Endodermal cell (in vitro differentiated cells): ENCODE results near the gene CAMTA1. TPM values are rescaled to one million over a fixed set of nuclear protein-coding genes. Genes with fewer than 3 reads are reported as not detected.

Source experiments
- DNase-seq: peaks from one replicate; pipeline ENCODE4 v3.0.0-alpha.2; 2017
- H3K27ac ChIP-seq: 2 replicates; pipeline ENCODE4 v1.5.1; 2013; ENCODE audit warnings: mild to moderate bottlenecking, low read depth, low read length, moderate library complexity
- H3K27me3 ChIP-seq: 2 replicates; pipeline ENCODE4 v1.6.1; 2013; ENCODE audit warnings: mild to moderate bottlenecking, low read length, moderate library complexity; ENCODE audit not compliant: insufficient read depth, control insufficient read depth, poor library complexity, severe bottlenecking
- H3K36me3 ChIP-seq: 2 replicates; pipeline ENCODE4 v1.7.0; 2013; ENCODE audit warnings: mild to moderate bottlenecking, low read length, moderate library complexity; ENCODE audit not compliant: control insufficient read depth, insufficient read depth
- H3K4me1 ChIP-seq: one replicate; pipeline ENCODE4 v1.7.0; 2013; ENCODE audit warnings: low read length; ENCODE audit not compliant: control insufficient read depth, insufficient read depth
- H3K4me3 ChIP-seq: 2 replicates; pipeline ENCODE4 v1.5.1; 2013; ENCODE audit warnings: mild to moderate bottlenecking, low read length, moderate library complexity
- H3K9ac ChIP-seq: 2 replicates; pipeline ENCODE4 v1.6.1; 2013; ENCODE audit warnings: mild to moderate bottlenecking, low read length, moderate library complexity; ENCODE audit not compliant: poor library complexity, severe bottlenecking; ENCODE audit errors: extremely low read depth
- H3K9me3 ChIP-seq: 2 replicates; pipeline ENCODE4 v1.6.1; 2013; ENCODE audit warnings: mild to moderate bottlenecking, low read length, moderate library complexity; ENCODE audit not compliant: control insufficient read depth
- H3K27ac Mint-ChIP-seq: 2 replicates; pipeline ENCODE4 v1.8.0; 2020; ENCODE audit warnings: mixed read lengths
- H3K27me3 Mint-ChIP-seq: 2 replicates; pipeline ENCODE4 v1.8.0; 2021; ENCODE audit warnings: mild to moderate bottlenecking, mixed read lengths; ENCODE audit not compliant: insufficient read depth
- H3K36me3 Mint-ChIP-seq: 2 replicates; pipeline ENCODE4 v1.8.0; 2020; ENCODE audit warnings: low read depth, mixed read lengths
- H3K4me1 Mint-ChIP-seq: 2 replicates; pipeline ENCODE4 v1.8.0; 2020; ENCODE audit warnings: mixed read lengths
- H3K4me3 Mint-ChIP-seq: 2 replicates; pipeline ENCODE4 v1.8.0; 2020; ENCODE audit warnings: mild to moderate bottlenecking, moderate library complexity, mixed read lengths
- H3K9me3 Mint-ChIP-seq: 2 replicates; pipeline ENCODE4 v1.8.0; 2020; ENCODE audit warnings: mild to moderate bottlenecking, mixed read lengths
- WGBS, 2 experiments: methylation state at CpG; one replicate each; pipeline versions ENCODE4 v1.1.5 to v1.1.7; 2013; ENCODE audit warnings: missing lambda C conversion rate in 2 of 2, mixed read lengths in 1 of 2; ENCODE audit not compliant: insufficient coverage in 1 of 2, insufficient read length in 1 of 2; 5-methylcytosine and 5-hydroxymethylcytosine counted together
- total RNA-seq, 2 donors: library from RNA; stranded (reverse); fragmentation: NEBNext Ultra II Directional in 1 of 2; extraction: Animal tissue kit (Norgen Biotek cat#: 25700) in 1 of 2; gene quantifications; 2 replicates in 1 of 2; 3 replicates in 1 of 2; pipeline ENCODE4 v1.2.1, GENCODE V29; 2021
- TF ChIP-seq, protein P1 (sequence below): fragments of 200-600 bp; sonication (generic); conservative IDR thresholded peaks from 2 replicates; pipeline ENCODE4 v1.5.0; 2021; ENCODE audit warnings: antibody characterized with exemption, mild to moderate bottlenecking

Gene CAMTA1
- total RNA-seq, 2 donors from 2014 or later: 123 to 137 TPM

DNA sequence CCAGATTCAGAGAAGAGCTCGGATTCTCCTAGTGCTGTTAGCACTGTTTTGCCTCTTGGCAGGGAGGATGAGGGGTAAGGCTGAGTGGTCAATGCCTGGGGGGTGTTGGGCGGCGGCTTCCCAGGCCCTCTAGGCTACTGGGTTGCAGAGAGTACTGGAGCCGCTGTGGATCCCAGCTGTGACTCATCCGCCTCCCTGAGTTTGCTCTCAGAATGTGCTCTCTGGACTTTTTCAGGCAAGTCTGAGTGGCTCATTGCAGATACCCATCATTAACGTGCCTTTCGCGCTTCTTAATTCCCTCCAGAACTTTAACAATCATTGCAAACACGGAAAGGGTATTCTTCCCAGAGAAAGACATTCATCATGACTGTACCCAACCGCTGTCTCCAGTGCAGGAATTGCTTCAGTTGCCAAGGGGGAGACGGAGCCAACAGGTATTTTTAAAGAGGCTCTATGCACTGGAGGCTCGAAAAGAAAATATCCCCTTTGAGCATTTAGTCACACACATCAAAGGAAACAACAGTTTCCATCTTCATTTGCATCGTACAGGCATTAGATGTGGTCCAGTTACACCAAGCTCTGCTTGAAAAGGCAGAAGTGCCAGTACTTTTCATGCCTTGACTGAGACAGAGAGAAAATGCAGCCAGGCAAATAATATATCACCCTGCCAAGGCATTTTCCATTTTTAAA lies 14.4 kb upstream of the CAMTA1 start:
- Histone ChIP-seq H3K4me1 (no peaks in the 10 kb centered on the region), H3K4me3 (no peak overlapping the region), H3K9me3 (no peaks in the 10 kb centered on the region), H3K36me3 (no peaks in the 10 kb centered on the region), H3K27me3 (no peaks in the 10 kb centered on the region), H3K9ac (no peak overlapping the region), H3K27ac (no peak overlapping the region)
- peak; percentile 66 for DNase-seq
- TF ChIP-seq, protein P1, sequence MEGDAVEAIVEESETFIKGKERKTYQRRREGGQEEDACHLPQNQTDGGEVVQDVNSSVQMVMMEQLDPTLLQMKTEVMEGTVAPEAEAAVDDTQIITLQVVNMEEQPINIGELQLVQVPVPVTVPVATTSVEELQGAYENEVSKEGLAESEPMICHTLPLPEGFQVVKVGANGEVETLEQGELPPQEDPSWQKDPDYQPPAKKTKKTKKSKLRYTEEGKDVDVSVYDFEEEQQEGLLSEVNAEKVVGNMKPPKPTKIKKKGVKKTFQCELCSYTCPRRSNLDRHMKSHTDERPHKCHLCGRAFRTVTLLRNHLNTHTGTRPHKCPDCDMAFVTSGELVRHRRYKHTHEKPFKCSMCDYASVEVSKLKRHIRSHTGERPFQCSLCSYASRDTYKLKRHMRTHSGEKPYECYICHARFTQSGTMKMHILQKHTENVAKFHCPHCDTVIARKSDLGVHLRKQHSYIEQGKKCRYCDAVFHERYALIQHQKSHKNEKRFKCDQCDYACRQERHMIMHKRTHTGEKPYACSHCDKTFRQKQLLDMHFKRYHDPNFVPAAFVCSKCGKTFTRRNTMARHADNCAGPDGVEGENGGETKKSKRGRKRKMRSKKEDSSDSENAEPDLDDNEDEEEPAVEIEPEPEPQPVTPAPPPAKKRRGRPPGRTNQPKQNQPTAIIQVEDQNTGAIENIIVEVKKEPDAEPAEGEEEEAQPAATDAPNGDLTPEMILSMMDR: no peak
- 57 to 62% methylated on average over 13 of the region's 13 CpGs for WGBS, 2 experiments
- Mint-ChIP-seq H3K4me3 (no peak overlapping the region), H3K27me3 (no peaks in the 10 kb centered on the region), H3K4me1 (peaks cover 12% of the 10 kb centered on the region), H3K36me3 (no peaks in the 10 kb centered on the region), H3K9me3 (peaks cover 6% of the 10 kb centered on the region), H3K27ac (no peak overlapping the region)

- no peak overlapping the region for H3K27ac Mint-ChIP-seq
Observed at GRCh38 chr1:6771441-6771769, 13.8 kb upstream of the CAMTA1 start.

DNA sequence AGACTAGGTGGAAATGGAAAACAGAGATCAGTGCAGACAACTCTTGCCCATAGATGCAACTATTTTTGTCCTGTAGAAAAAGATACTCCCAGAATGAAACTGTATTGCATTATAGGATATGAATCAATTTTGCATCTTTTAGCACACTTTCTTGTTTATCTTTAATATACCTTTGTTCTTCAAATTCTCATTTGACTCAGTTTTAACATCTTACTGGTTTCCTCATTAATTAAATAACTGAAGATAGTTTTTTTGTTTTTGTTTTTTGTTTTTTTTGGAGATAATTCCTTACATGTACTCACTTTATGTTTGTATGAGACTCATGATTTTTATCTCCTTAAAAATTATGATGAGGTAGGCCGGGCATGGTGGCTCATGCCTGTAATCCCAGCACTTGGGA lies 10.9 kb upstream of the CAMTA1 start:
- Mint-ChIP-seq H3K27me3 (peaks cover 2% of the 10 kb centered on the region), H3K36me3 (no peaks in the 10 kb centered on the region), H3K4me3 (no peak overlapping the region), H3K27ac (no peak overlapping the region), H3K9me3 (peaks cover 17% of the 10 kb centered on the region), H3K4me1 (peaks cover 12% of the 10 kb centered on the region)
- Histone ChIP-seq H3K9me3 (peaks cover 8% of the 10 kb centered on the region), H3K4me3 (no peak overlapping the region), H3K36me3 (no peaks in the 10 kb centered on the region), H3K27ac (no peak overlapping the region), H3K9ac (no peak overlapping the region), H3K27me3 (no peaks in the 10 kb centered on the region), H3K4me1 (no peaks in the 10 kb centered on the region)
- TF ChIP-seq, protein P1: no peak
- no peak for DNase-seq
- 83 to 89% methylated on average over 1 of the region's 1 CpG for WGBS, 2 experiments

More at GRCh38 chr1:6771441-6771769, 13.8 kb upstream of the CAMTA1 start:
- peaks cover 2% of the 10 kb centered on the region for H3K27me3 Mint-ChIP-seq
- TF ChIP-seq, protein P1: peak; percentile 24
- Histone ChIP-seq H3K36me3 (no peaks in the 10 kb centered on the region), H3K27me3 (no peaks in the 10 kb centered on the region), H3K9me3 (peaks cover 4% of the 10 kb centered on the region), H3K4me3 (no peak overlapping the region), H3K27ac (no peak overlapping the region), H3K9ac (no peak overlapping the region), H3K4me1 (no peaks in the 10 kb centered on the region)
- DNase-seq: no peak
- peaks cover 11% of the 10 kb centered on the region for H3K9me3 Mint-ChIP-seq
- H3K36me3 Mint-ChIP-seq: no peaks in the 10 kb centered on the region
- H3K4me1 Mint-ChIP-seq: peaks cover 12% of the 10 kb centered on the region
- 81 to 83% methylated on average over 4 to 7 of the region's 7 CpGs for WGBS, 2 experiments
- H3K4me3 Mint-ChIP-seq: no peak overlapping the region
